Prostate gland (tissue), 2 donors: ENCODE data around the gene DLGAP1. TPM values are rescaled to one million over a fixed set of nuclear protein-coding genes. Genes with fewer than 3 reads are reported as not detected.
"Not testable (repeated sequence)": the region's sequence is repeated elsewhere in the genome, so short reads cannot be mapped to it uniquely, and the experiment has no call there.

Experiments used
- DNase-seq: peaks from one replicate; pipeline ENCODE4 v3.0.0-alpha.2; 2019; ENCODE audit warnings: low spot score
- H3K27ac ChIP-seq, 2 donors: fragments of 200-600 bp; sonication (generic); 2 replicates each; pipeline ENCODE4 v1.5.1; 2017 to 2019
- H3K27me3 ChIP-seq: fragments of 200-600 bp; sonication (generic); replicated peaks from 2 replicates; pipeline ENCODE4 v1.5.1; 2019; ENCODE audit not compliant: insufficient read depth
- H3K36me3 ChIP-seq, 2 donors: fragments of 200-600 bp; sonication (generic); 1 replicate in 1 of 2; 2 replicates in 1 of 2; pipeline versions ENCODE4 v1.5.1 to v1.8.1; 2017 to 2019
- H3K4me1 ChIP-seq: fragments of 200-600 bp; sonication (generic); replicated peaks from 2 replicates; pipeline ENCODE4 v1.5.1; 2019
- H3K4me3 ChIP-seq, 2 donors: fragments of 200-600 bp; sonication (generic); 2 replicates each; pipeline ENCODE4 v1.5.1; 2017 to 2019
- H3K9me3 ChIP-seq: fragments of 200-600 bp; sonication (generic); 2 replicates; pipeline ENCODE4 v1.5.1; 2017
- POLR2A ChIP-seq: fragments of 450-650 bp; IDR thresholded peaks from one replicate; pipeline ENCODE4 v1.6.1; 2016; ENCODE audit warnings: antibody characterized with exemption, mild to moderate bottlenecking
- POLR2AphosphoS5 ChIP-seq: sonication (generic); formaldehyde crosslinking; IDR thresholded peaks from one replicate; pipeline ENCODE4 v1.6.1; 2017; ENCODE audit warnings: antibody characterized with exemption
- WGBS: methylation state at CpG from one replicate; pipeline ENCODE4 v1.1.5; 2018; 5-methylcytosine and 5-hydroxymethylcytosine counted together
- intact Hi-C: fragments of 100-400 bp; cut with DNase I; formaldehyde crosslinking; loops from one replicate; pipeline ENCODE4 v1.14.2; 2022
- total RNA-seq, 2 donors: library from RNA; depleted of rRNA; stranded (reverse); fragments of >200 nt; gene quantifications; one replicate each; pipeline ENCODE4 v1.1.0, GENCODE V29; 2016
- TF ChIP-seq, protein P1 (sequence below), 4 experiments: fragments of 200-600 bp in 2 of 4; fragments of 450-650 bp in 2 of 4; sonication (generic) in 2 of 4; IDR thresholded peaks; 1 replicate in 3 of 4; 2 replicates in 1 of 4; pipeline ENCODE4 v1.5.1; 2016 to 2019; ENCODE audit warnings: antibody characterized with exemption in 4 of 4, mild to moderate bottlenecking in 2 of 4, moderate library complexity in 2 of 4

The DLGAP1 gene
- total RNA-seq, 2 donors from 2014 or later: 42.2 to 66.7 TPM

- Histone ChIP-seq H3K27ac (no peak overlapping the region), H3K9me3 (no peaks in the 10 kb centered on the region), H3K4me3 (no peak overlapping the region), H3K4me1 (no peaks in the 10 kb centered on the region), H3K27me3 (no peaks in the 10 kb centered on the region), H3K36me3 (no peaks in the 10 kb centered on the region)
- intact Hi-C loops: no loop called here
- DNase-seq: no peak
- TF ChIP-seq, protein P1, sequence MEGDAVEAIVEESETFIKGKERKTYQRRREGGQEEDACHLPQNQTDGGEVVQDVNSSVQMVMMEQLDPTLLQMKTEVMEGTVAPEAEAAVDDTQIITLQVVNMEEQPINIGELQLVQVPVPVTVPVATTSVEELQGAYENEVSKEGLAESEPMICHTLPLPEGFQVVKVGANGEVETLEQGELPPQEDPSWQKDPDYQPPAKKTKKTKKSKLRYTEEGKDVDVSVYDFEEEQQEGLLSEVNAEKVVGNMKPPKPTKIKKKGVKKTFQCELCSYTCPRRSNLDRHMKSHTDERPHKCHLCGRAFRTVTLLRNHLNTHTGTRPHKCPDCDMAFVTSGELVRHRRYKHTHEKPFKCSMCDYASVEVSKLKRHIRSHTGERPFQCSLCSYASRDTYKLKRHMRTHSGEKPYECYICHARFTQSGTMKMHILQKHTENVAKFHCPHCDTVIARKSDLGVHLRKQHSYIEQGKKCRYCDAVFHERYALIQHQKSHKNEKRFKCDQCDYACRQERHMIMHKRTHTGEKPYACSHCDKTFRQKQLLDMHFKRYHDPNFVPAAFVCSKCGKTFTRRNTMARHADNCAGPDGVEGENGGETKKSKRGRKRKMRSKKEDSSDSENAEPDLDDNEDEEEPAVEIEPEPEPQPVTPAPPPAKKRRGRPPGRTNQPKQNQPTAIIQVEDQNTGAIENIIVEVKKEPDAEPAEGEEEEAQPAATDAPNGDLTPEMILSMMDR (IDR thresholded peaks at IDR 0.05): no peak
- TF ChIP-seq POLR2AphosphoS5 (no peak), POLR2A (no peak)
- 73% methylated on average over 2 of the region's 2 CpGs for WGBS
These were observed 870.7 kb downstream of the DLGAP1 start for GRCh38 chr18:3584266-3584861.

GRCh38 chr18:3583873-3584247, 871.2 kb downstream of the DLGAP1 start:
- TF ChIP-seq, protein P1 (IDR thresholded peaks at IDR 0.05): no peak
- TF ChIP-seq POLR2AphosphoS5: no peak
- no peak for TF ChIP-seq POLR2A
- DNase-seq: no peak
- intact Hi-C loops: no loop called here

GRCh38 chr18:3583106-3583872, 871.8 kb downstream of the DLGAP1 start:
- H3K36me3 ChIP-seq, H3K27ac ChIP-seq, H3K27me3 ChIP-seq, DNase-seq, H3K9me3 ChIP-seq, intact Hi-C loops, H3K4me1 ChIP-seq, H3K4me3 ChIP-seq: not testable (repeated sequence)
- WGBS: 82% methylated on average over 7 of the region's 7 CpGs

More at GRCh38 chr18:3583873-3584247, 871.2 kb downstream of the DLGAP1 start:
- no peaks in the 10 kb centered on the region for H3K36me3 ChIP-seq
- no peak overlapping the region for H3K27ac ChIP-seq
- 92% methylated on average over 7 of the region's 7 CpGs for WGBS
- H3K9me3 ChIP-seq: no peaks in the 10 kb centered on the region
- no peaks in the 10 kb centered on the region for H3K4me1 ChIP-seq
- no peak overlapping the region for H3K4me3 ChIP-seq
- H3K27me3 ChIP-seq: no peaks in the 10 kb centered on the region

DNA sequence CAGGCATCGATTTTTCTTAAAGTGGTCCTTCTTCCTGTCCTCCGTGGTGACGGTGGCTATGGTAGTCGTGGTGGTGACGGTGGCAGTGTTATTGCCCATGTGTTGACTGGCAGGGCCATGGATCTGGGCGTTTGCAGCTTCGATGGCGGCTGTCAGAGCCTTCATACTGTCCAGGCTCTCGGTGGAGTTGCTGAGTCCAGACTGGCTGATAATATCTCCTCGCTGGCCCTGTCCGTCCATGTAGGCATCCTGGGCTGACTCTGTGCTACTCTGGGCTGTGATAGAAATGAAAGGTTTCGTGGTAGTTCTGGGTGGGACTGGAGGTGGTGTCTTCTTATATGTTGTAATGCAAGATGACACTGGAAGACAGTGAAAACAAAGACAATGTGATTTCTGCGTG, 873.2 kb downstream of the DLGAP1 start:
- WGBS: 84% methylated on average over 13 of the region's 13 CpGs
- Histone ChIP-seq H3K4me1 (no peaks in the 10 kb centered on the region), H3K4me3 (no peak overlapping the region), H3K27ac (no peak overlapping the region), H3K36me3 (no peaks in the 10 kb centered on the region), H3K9me3 (no peaks in the 10 kb centered on the region), H3K27me3 (no peaks in the 10 kb centered on the region)
- TF ChIP-seq POLR2AphosphoS5 (no peak), POLR2A (no peak)
- TF ChIP-seq, protein P1 (IDR thresholded peaks at IDR 0.05): no peak
- DNase-seq: no peak
- intact Hi-C loops: no loop called here

GRCh38 chr18:3580523-3581025, 874.5 kb downstream of the DLGAP1 start:
- 90% methylated on average over 22 of the region's 22 CpGs for WGBS
- DNase-seq, H3K36me3 ChIP-seq, H3K4me1 ChIP-seq, H3K9me3 ChIP-seq, H3K4me3 ChIP-seq, H3K27ac ChIP-seq, H3K27me3 ChIP-seq, intact Hi-C loops: not testable (repeated sequence)

GRCh38 chr18:3579701-3580100, 875.4 kb downstream of the DLGAP1 start:
- intact Hi-C loops: no loop called here
- WGBS: 85% methylated on average over 4 of the region's 4 CpGs
- DNase-seq: no peak
- no peak overlapping the region for H3K4me3 ChIP-seq
- no peaks in the 10 kb centered on the region for H3K36me3 ChIP-seq
- H3K9me3 ChIP-seq: no peaks in the 10 kb centered on the region
- no peak for TF ChIP-seq POLR2A
- TF ChIP-seq POLR2AphosphoS5: no peak
- TF ChIP-seq, protein P1 (IDR thresholded peaks at IDR 0.05): no peak
- no peak overlapping the region for H3K27ac ChIP-seq
- no peaks in the 10 kb centered on the region for H3K4me1 ChIP-seq
- H3K27me3 ChIP-seq: no peaks in the 10 kb centered on the region
